T-helper 1 cell treated with Interleukin-12 subunit alpha and Interleukin-12 subunit beta and Interleukin-4 antibody, amounts not matched to agents 30 μg/mL and 1 μg/mL, for 36 hours (primary cell): ENCODE results near the gene TET2.

Experiments
- H3K27ac Mint-ChIP-seq: one replicate; pipeline ENCODE4 v1.8.0; 2021; ENCODE audit warnings: mild to moderate bottlenecking, mixed read lengths
- H3K27me3 Mint-ChIP-seq: one replicate; pipeline ENCODE4 v1.8.0; 2021; ENCODE audit warnings: low read depth, mixed read lengths
- H3K36me3 Mint-ChIP-seq: one replicate; pipeline ENCODE4 v1.8.0; 2021; ENCODE audit warnings: low read depth, mixed read lengths
- H3K4me1 Mint-ChIP-seq: one replicate; pipeline ENCODE4 v1.8.0; 2021; ENCODE audit warnings: low read depth, mixed read lengths
- H3K4me3 Mint-ChIP-seq: one replicate; pipeline ENCODE4 v1.8.0; 2021; ENCODE audit warnings: mild to moderate bottlenecking, moderate library complexity, mixed read lengths
- H3K9me3 Mint-ChIP-seq: one replicate; pipeline ENCODE4 v1.8.0; 2021; ENCODE audit warnings: mixed read lengths

TET2 gene

GRCh38 chr4:105150503-105150902 is 3.8 kb downstream of the TET2 start:
- H3K36me3 Mint-ChIP-seq = peaks cover 6% of the 10 kb centered on the region
- H3K27me3 Mint-ChIP-seq = no peaks in the 10 kb centered on the region
- no peaks in the 10 kb centered on the region for H3K9me3 Mint-ChIP-seq
- no peak overlapping the region for H3K4me3 Mint-ChIP-seq
- H3K27ac Mint-ChIP-seq = no peak overlapping the region
- peaks cover 38% of the 10 kb centered on the region for H3K4me1 Mint-ChIP-seq

- H3K9me3 Mint-ChIP-seq = no peaks in the 10 kb centered on the region
- no peak overlapping the region for H3K4me3 Mint-ChIP-seq
- peaks cover 10% of the 10 kb centered on the region for H3K36me3 Mint-ChIP-seq
- H3K4me1 Mint-ChIP-seq = peaks cover 34% of the 10 kb centered on the region
- H3K27me3 Mint-ChIP-seq = no peaks in the 10 kb centered on the region
- H3K27ac Mint-ChIP-seq = no peak overlapping the region
These were observed 7.1 kb downstream of the TET2 start for GRCh38 chr4:105153749-105154148.

- Mint-ChIP-seq H3K4me3 (no peak overlapping the region), H3K36me3 (peaks cover 11% of the 10 kb centered on the region), H3K4me1 (peaks cover 28% of the 10 kb centered on the region), H3K27ac (no peak overlapping the region), H3K27me3 (no peaks in the 10 kb centered on the region), H3K9me3 (no peaks in the 10 kb centered on the region)
These were observed 7.9 kb downstream of the TET2 start for GRCh38 chr4:105154576-105154975.

GRCh38 chr4:105155426-105155825 is 8.8 kb downstream of the TET2 start:
- H3K27ac Mint-ChIP-seq = no peak overlapping the region
- no peak overlapping the region for H3K4me3 Mint-ChIP-seq
- no peaks in the 10 kb centered on the region for H3K9me3 Mint-ChIP-seq
- peaks cover 24% of the 10 kb centered on the region for H3K4me1 Mint-ChIP-seq
- H3K27me3 Mint-ChIP-seq = no peaks in the 10 kb centered on the region
- peaks cover 13% of the 10 kb centered on the region for H3K36me3 Mint-ChIP-seq

- no peak overlapping the region for H3K4me3 Mint-ChIP-seq
- H3K36me3 Mint-ChIP-seq = peaks cover 13% of the 10 kb centered on the region
- H3K4me1 Mint-ChIP-seq = peaks cover 20% of the 10 kb centered on the region
- no peaks in the 10 kb centered on the region for H3K9me3 Mint-ChIP-seq
- no peak overlapping the region for H3K27ac Mint-ChIP-seq
- no peaks in the 10 kb centered on the region for H3K27me3 Mint-ChIP-seq
These were observed 12.2 kb downstream of the TET2 start for GRCh38 chr4:105158837-105159236.

- H3K4me1 Mint-ChIP-seq = peaks cover 3% of the 10 kb centered on the region
- no peak overlapping the region for H3K27ac Mint-ChIP-seq
- H3K36me3 Mint-ChIP-seq = peaks cover 11% of the 10 kb centered on the region
- H3K4me3 Mint-ChIP-seq = no peak overlapping the region
- H3K9me3 Mint-ChIP-seq = no peaks in the 10 kb centered on the region
- H3K27me3 Mint-ChIP-seq = no peaks in the 10 kb centered on the region
These were observed 15.6 kb downstream of the TET2 start for GRCh38 chr4:105162123-105162796.

GRCh38 chr4:105164548-105164947 is 17.9 kb downstream of the TET2 start:
- Mint-ChIP-seq H3K36me3 (peaks cover 19% of the 10 kb centered on the region), H3K27ac (no peak overlapping the region)

GRCh38 chr4:105166066-105166465 is 19.4 kb downstream of the TET2 start:
- no peaks in the 10 kb centered on the region for H3K27me3 Mint-ChIP-seq
- peaks cover 6% of the 10 kb centered on the region for H3K9me3 Mint-ChIP-seq
- no peak overlapping the region for H3K27ac Mint-ChIP-seq
- H3K36me3 Mint-ChIP-seq = peaks cover 28% of the 10 kb centered on the region
- H3K4me1 Mint-ChIP-seq = peaks cover 7% of the 10 kb centered on the region
- H3K4me3 Mint-ChIP-seq = no peak overlapping the region

More at GRCh38 chr4:105164548-105164947, 17.9 kb downstream of the TET2 start:
- Mint-ChIP-seq H3K4me1 (peaks cover 5% of the 10 kb centered on the region), H3K9me3 (peaks cover 3% of the 10 kb centered on the region), H3K27me3 (no peaks in the 10 kb centered on the region), H3K4me3 (no peak overlapping the region)

- Mint-ChIP-seq H3K4me1 (peaks cover 3% of the 10 kb centered on the region), H3K27ac (no peak overlapping the region), H3K36me3 (peaks cover 48% of the 10 kb centered on the region), H3K27me3 (no peaks in the 10 kb centered on the region), H3K4me3 (no peak overlapping the region), H3K9me3 (peaks cover 20% of the 10 kb centered on the region)
These were observed 24.0 kb downstream of the TET2 start for GRCh38 chr4:105170711-105171110.

GRCh38 chr4:105171912-105172311 is 25.2 kb downstream of the TET2 start:
- Mint-ChIP-seq H3K27me3 (no peaks in the 10 kb centered on the region), H3K36me3 (peaks cover 53% of the 10 kb centered on the region), H3K27ac (no peak overlapping the region), H3K9me3 (peaks cover 20% of the 10 kb centered on the region), H3K4me1 (peaks cover 3% of the 10 kb centered on the region), H3K4me3 (no peak overlapping the region)

- Mint-ChIP-seq H3K36me3 (peaks cover 51% of the 10 kb centered on the region), H3K27ac (no peak overlapping the region), H3K27me3 (no peaks in the 10 kb centered on the region), H3K9me3 (peaks cover 20% of the 10 kb centered on the region), H3K4me3 (no peak overlapping the region), H3K4me1 (peaks cover 2% of the 10 kb centered on the region)
These were observed 27.4 kb downstream of the TET2 start for GRCh38 chr4:105174098-105174497.

GRCh38 chr4:105179539-105180401 is 33.1 kb downstream of the TET2 start:
- Mint-ChIP-seq H3K4me3 (no peak overlapping the region), H3K27me3 (no peaks in the 10 kb centered on the region), H3K9me3 (peaks cover 8% of the 10 kb centered on the region), H3K36me3 (peaks cover 25% of the 10 kb centered on the region), H3K27ac (no peak overlapping the region), H3K4me1 (peaks cover 12% of the 10 kb centered on the region)

GRCh38 chr4:105181259-105181658 is 34.6 kb downstream of the TET2 start:
- peaks cover 14% of the 10 kb centered on the region for H3K36me3 Mint-ChIP-seq
- H3K27ac Mint-ChIP-seq = no peak overlapping the region
- H3K4me1 Mint-ChIP-seq = peaks cover 14% of the 10 kb centered on the region
- H3K4me3 Mint-ChIP-seq = no peak overlapping the region
- no peaks in the 10 kb centered on the region for H3K27me3 Mint-ChIP-seq
- H3K9me3 Mint-ChIP-seq = no peaks in the 10 kb centered on the region

GRCh38 chr4:105182211-105182610 is 35.5 kb downstream of the TET2 start:
- H3K36me3 Mint-ChIP-seq = peaks cover 8% of the 10 kb centered on the region
- H3K27me3 Mint-ChIP-seq = no peaks in the 10 kb centered on the region
- H3K9me3 Mint-ChIP-seq = no peaks in the 10 kb centered on the region
- no peak overlapping the region for H3K4me3 Mint-ChIP-seq
- H3K4me1 Mint-ChIP-seq = peaks cover 14% of the 10 kb centered on the region
- H3K27ac Mint-ChIP-seq = no peak overlapping the region
